Stimulated activated CD8-positive, alpha-beta memory T cell treated with anti-CD3 and anti-CD28 coated beads, Interleukin-15, amount 100 ng/mL, for 48 hours (primary cell): ENCODE results near the gene KCNJ10.

Experiments
- DNase-seq, 2 donors: peaks; one replicate each; pipeline ENCODE4 v3.0.0-alpha.2; 2020; ENCODE audit warnings: low read depth in 2 of 2

The KCNJ10 gene

GRCh38 chr1:160099716-160100375, 29.9 kb upstream of the KCNJ10 start:
- no peak for DNase-seq

GRCh38 chr1:160098852-160099561, 29.0 kb upstream of the KCNJ10 start:
- DNase-seq = peak; percentile 94 to 97

GRCh38 chr1:160097911-160098851, 28.2 kb upstream of the KCNJ10 start, which contains the start of gene IGSF8:
TSS of gene IGSF8 (minus strand) at chr1:160098619. CDS start at chr1:160098472, 147 bp downstream.
- DNase-seq = peak; percentile 83 to 86

- peak in 1 of 2 donors; percentile 21 for DNase-seq
Observed at GRCh38 chr1:160097151-160097910, 27.4 kb upstream of the KCNJ10 start.

- no peak for DNase-seq
Observed at GRCh38 chr1:160096274-160097116, 26.5 kb upstream of the KCNJ10 start.

- DNase-seq = no peak
Observed at GRCh38 chr1:160095382-160096105, 25.6 kb upstream of the KCNJ10 start.

- DNase-seq = no peak
Observed at GRCh38 chr1:160094806-160095205, 24.8 kb upstream of the KCNJ10 start.

- DNase-seq = no peak
Observed at GRCh38 chr1:160094291-160094625, 24.3 kb upstream of the KCNJ10 start.

- no peak for DNase-seq
Observed at GRCh38 chr1:160093624-160094290, 23.8 kb upstream of the KCNJ10 start.

GRCh38 chr1:160093069-160093395, 23.1 kb upstream of the KCNJ10 start:
- DNase-seq = no peak

GRCh38 chr1:160092366-160093068, 22.6 kb upstream of the KCNJ10 start:
- DNase-seq = no peak

- no peak for DNase-seq
Observed at GRCh38 chr1:160091666-160092223, 21.8 kb upstream of the KCNJ10 start.

- DNase-seq = no peak
Observed at GRCh38 chr1:160090760-160091159, 20.8 kb upstream of the KCNJ10 start.

- no peak for DNase-seq
Observed at GRCh38 chr1:160089883-160090282, 19.9 kb upstream of the KCNJ10 start.

GRCh38 chr1:160087118-160087662, 17.2 kb upstream of the KCNJ10 start:
- DNase-seq = no peak

- DNase-seq = no peak
Observed at GRCh38 chr1:160086456-160086892, 16.5 kb upstream of the KCNJ10 start.

GRCh38 chr1:160085686-160086455, 15.9 kb upstream of the KCNJ10 start:
- peak; percentile 67 to 70 for DNase-seq
